Left lung (tissue), 10 donors: ENCODE measurements around the gene SPIRE1. TPM values are rescaled to one million over a fixed set of nuclear protein-coding genes. Genes with fewer than 3 reads are reported as not detected.

Experiments used
- ATAC-seq: fragments of 200-7000 bp; cut with Tn5 transposase; one replicate; pipeline ENCODE4 v1.9.1; 2020; ENCODE audit warnings: moderate library complexity
- DNase-seq, 4 donors: peaks; one replicate each; pipeline ENCODE4 v3.0.0-alpha.2; 2013 to 2020
- H3K27ac ChIP-seq, 2 donors: fragments of 200-600 bp; sonication (generic) in 1 of 2; one replicate each; pipeline versions ENCODE4 v1.5.0 to v1.8.0; 2020 to 2021
- H3K27me3 ChIP-seq, 2 donors: fragments of 200-600 bp; sonication (generic) in 1 of 2; one replicate each; pipeline versions ENCODE4 v1.5.0 to v1.8.0; 2020 to 2021
- H3K36me3 ChIP-seq, 2 donors: fragments of 200-600 bp; sonication (generic) in 1 of 2; one replicate each; pipeline versions ENCODE4 v1.5.0 to v1.8.0; 2020 to 2021
- H3K4me1 ChIP-seq, 2 donors: fragments of 200-600 bp; one replicate each; pipeline ENCODE4 v1.8.0; 2021
- H3K4me3 ChIP-seq, 2 donors: fragments of 200-600 bp; sonication (generic) in 1 of 2; one replicate each; pipeline versions ENCODE4 v1.5.0 to v1.8.0; 2020 to 2021; ENCODE audit warnings: mild to moderate bottlenecking in 1 of 2
- H3K9me3 ChIP-seq, 2 donors: fragments of 200-600 bp; sonication (generic) in 1 of 2; one replicate each; pipeline versions ENCODE4 v1.5.0 to v1.8.0; 2020 to 2021
- CTCF ChIP-seq, 2 donors: fragments of 200-600 bp; sonication (generic) in 1 of 2; IDR thresholded peaks; one replicate each; pipeline versions ENCODE4 v1.5.0 to v1.8.0; 2021; ENCODE audit warnings: antibody characterized with exemption in 2 of 2
- intact Hi-C, 2 donors: fragments of 100-400 bp; cut with DNase I; formaldehyde crosslinking; loops; one replicate each; pipeline versions ENCODE4 v1.11.2 to v1.14.2; 2022
- polyA plus RNA-seq, 6 donors: library from polyadenylated mRNA; unstranded; fragments of 120-200 nt; gene quantifications; one replicate each; pipeline ENCODE4 v1.2.1, GENCODE V29; 2013; ENCODE audit not compliant: insufficient read length in 6 of 6
- total RNA-seq, 2 donors: library from RNA; stranded (reverse); fragmentation: NEBNext Ultra II Directional; extraction: Animal tissue kit (Norgen Biotek cat#: 25700); gene quantifications; one replicate each; pipeline ENCODE4 v1.2.1, GENCODE V29; 2021
- donor health status: DM: no; HTN: yes; CAD: no.
- donor health status: DM: no; HTN: no; CAD: no.

Gene SPIRE1
- total and polyA plus RNA-seq, 8 donors, result 12.1 to 50.4 (median 15.7) TPM

- Histone ChIP-seq H3K9me3 (peaks cover 0 to 3% of the 10 kb centered on the region in 2 donors), H3K27me3 (no peaks in the 10 kb centered on the region), H3K4me3 (no peak overlapping the region), H3K36me3 (peaks cover 0 to 13% of the 10 kb centered on the region in 2 donors), H3K4me1 (no peaks in the 10 kb centered on the region), H3K27ac (no peak overlapping the region)
- DNase-seq (no peak), ATAC-seq (no peak)
- TF ChIP-seq CTCF (IDR thresholded peaks at IDR 0.05), result no peak
- intact Hi-C loops, result no loop called here
Measured at GRCh38 chr18:12443551-12443950, 214.4 kb downstream of the SPIRE1 start.

GRCh38 chr18:12442946-12443345 is 215.0 kb downstream of the SPIRE1 start:
- intact Hi-C loops, result no loop called here
- peaks cover 0 to 3% of the 10 kb centered on the region in 2 donors for H3K9me3 ChIP-seq
- H3K4me3 ChIP-seq, result no peak overlapping the region
- no peak for TF ChIP-seq CTCF (IDR thresholded peaks at IDR 0.05)
- ATAC-seq (no peak), DNase-seq (no peak)
- no peak overlapping the region for H3K27ac ChIP-seq
- H3K4me1 ChIP-seq, result no peaks in the 10 kb centered on the region
- peaks cover 0 to 9% of the 10 kb centered on the region in 2 donors for H3K36me3 ChIP-seq
- no peaks in the 10 kb centered on the region for H3K27me3 ChIP-seq

GRCh38 chr18:12441475-12442034 is 216.4 kb downstream of the SPIRE1 start:
- intact Hi-C loops, result no loop called here
- no peak overlapping the region for H3K4me3 ChIP-seq
- ATAC-seq, result no peak

GRCh38 chr18:12438257-12438656 is 219.7 kb downstream of the SPIRE1 start:
- Histone ChIP-seq H3K27me3 (no peaks in the 10 kb centered on the region), H3K9me3 (no peaks in the 10 kb centered on the region), H3K4me3 (no peak overlapping the region), H3K4me1 (no peaks in the 10 kb centered on the region), H3K27ac (no peak overlapping the region), H3K36me3 (peaks cover 0 to 15% of the 10 kb centered on the region in 2 donors)
- no peak for TF ChIP-seq CTCF (IDR thresholded peaks at IDR 0.05)
- intact Hi-C loops, result no loop called here
- DNase-seq (no peak), ATAC-seq (no peak)

More at GRCh38 chr18:12441475-12442034, 216.4 kb downstream of the SPIRE1 start:
- no peak for DNase-seq
- Histone ChIP-seq H3K36me3 (peaks cover 0 to 9% of the 10 kb centered on the region in 2 donors), H3K4me1 (no peaks in the 10 kb centered on the region), H3K27ac (no peak overlapping the region), H3K9me3 (peaks cover 0 to 3% of the 10 kb centered on the region in 2 donors), H3K27me3 (no peaks in the 10 kb centered on the region)
- no peak for TF ChIP-seq CTCF (IDR thresholded peaks at IDR 0.05)

- Histone ChIP-seq H3K27me3 (no peaks in the 10 kb centered on the region), H3K4me1 (no peaks in the 10 kb centered on the region), H3K27ac (no peak overlapping the region), H3K36me3 (peaks cover 0 to 37% of the 10 kb centered on the region in 2 donors), H3K4me3 (no peak overlapping the region), H3K9me3 (no peaks in the 10 kb centered on the region)
- intact Hi-C loops, result no loop called here
- ATAC-seq (no peak), DNase-seq (no peak)
- no peak for TF ChIP-seq CTCF (IDR thresholded peaks at IDR 0.05)
Measured at GRCh38 chr18:12435867-12436266, 222.0 kb downstream of the SPIRE1 start.
